ENCODE data around the gene PTPRG.

PTPRG gene

GRCh38 chr3:61646360-61646759 lies 85.0 kb downstream of the PTPRG start:
- FAIRE-seq: no peak

GRCh38 chr3:61646851-61647525 lies 85.6 kb downstream of the PTPRG start:
- no peak for FAIRE-seq
- no peak for DNase-seq (ENCODE audit: extremely low spot score, insufficient read length, low read depth)

More at GRCh38 chr3:61646360-61646759, 85.0 kb downstream of the PTPRG start:
- DNase-seq (ENCODE audit: extremely low spot score, insufficient read length, low read depth): no peak

- DNase-seq (ENCODE audit: extremely low spot score, insufficient read length, low read depth) (no peak), FAIRE-seq (no peak)
Observed at GRCh38 chr3:61648481-61648880, 87.1 kb downstream of the PTPRG start.

- FAIRE-seq: no peak
- no peak for DNase-seq (ENCODE audit: extremely low spot score, insufficient read length, low read depth)
Observed at GRCh38 chr3:61649381-61650170, 88.2 kb downstream of the PTPRG start.

GRCh38 chr3:61650276-61650675 lies 88.9 kb downstream of the PTPRG start:
- no peak for DNase-seq (ENCODE audit: extremely low spot score, insufficient read length, low read depth)

GRCh38 chr3:61650719-61651410 lies 89.5 kb downstream of the PTPRG start:
- FAIRE-seq: no peak
- no peak for DNase-seq (ENCODE audit: extremely low spot score, insufficient read length, low read depth)

More at GRCh38 chr3:61650276-61650675, 88.9 kb downstream of the PTPRG start:
- FAIRE-seq: no peak

- FAIRE-seq (no peak), DNase-seq (ENCODE audit: extremely low spot score, insufficient read length, low read depth) (no peak)
Observed at GRCh38 chr3:61657689-61658088, 96.3 kb downstream of the PTPRG start.

- no peak for FAIRE-seq
- DNase-seq (ENCODE audit: extremely low spot score, insufficient read length, low read depth): no peak
Observed at GRCh38 chr3:61662861-61663260, 101.5 kb downstream of the PTPRG start.

GRCh38 chr3:61663356-61664104 lies 102.2 kb downstream of the PTPRG start:
- FAIRE-seq: no peak

GRCh38 chr3:61664105-61664482 lies 102.7 kb downstream of the PTPRG start:
- DNase-seq (ENCODE audit: extremely low spot score, insufficient read length, low read depth): no peak
- FAIRE-seq: no peak

More at GRCh38 chr3:61663356-61664104, 102.2 kb downstream of the PTPRG start:
- no peak for DNase-seq (ENCODE audit: extremely low spot score, insufficient read length, low read depth)

GRCh38 chr3:61665121-61665520 lies 103.8 kb downstream of the PTPRG start:
- DNase-seq (ENCODE audit: extremely low spot score, insufficient read length, low read depth): no peak
- no peak for FAIRE-seq

- FAIRE-seq (no peak), DNase-seq (ENCODE audit: extremely low spot score, insufficient read length, low read depth) (no peak)
Observed at GRCh38 chr3:61665987-61666386, 104.6 kb downstream of the PTPRG start.

- DNase-seq (ENCODE audit: extremely low spot score, insufficient read length, low read depth): no peak
- FAIRE-seq: no peak
Observed at GRCh38 chr3:61666615-61667330, 105.4 kb downstream of the PTPRG start.

- FAIRE-seq: no peak
- DNase-seq (ENCODE audit: extremely low spot score, insufficient read length, low read depth): no peak
Observed at GRCh38 chr3:61667383-61667782, 106.0 kb downstream of the PTPRG start.

GRCh38 chr3:61667814-61668213 lies 106.4 kb downstream of the PTPRG start:
- DNase-seq (ENCODE audit: extremely low spot score, insufficient read length, low read depth): no peak
- FAIRE-seq: no peak

GRCh38 chr3:61668317-61668864 lies 107.0 kb downstream of the PTPRG start:
- DNase-seq (ENCODE audit: extremely low spot score, insufficient read length, low read depth): no peak
- no peak for FAIRE-seq

- no peak for FAIRE-seq
- no peak for DNase-seq (ENCODE audit: extremely low spot score, insufficient read length, low read depth)
Observed at GRCh38 chr3:61669203-61669602, 107.8 kb downstream of the PTPRG start.

GRCh38 chr3:61669668-61670299 lies 108.4 kb downstream of the PTPRG start:
- DNase-seq (ENCODE audit: extremely low spot score, insufficient read length, low read depth) (no peak), FAIRE-seq (no peak)

GRCh38 chr3:61673651-61674050 lies 112.3 kb downstream of the PTPRG start:
- no peak for DNase-seq (ENCODE audit: extremely low spot score, insufficient read length, low read depth)
- no peak for FAIRE-seq
